Heart right ventricle (tissue), 16 donors: ENCODE data around the gene AUTS2. TPM values are rescaled to one million over a fixed set of nuclear protein-coding genes. Genes with fewer than 3 reads are reported as not detected.

Source experiments
- ATAC-seq, 8 donors: fragments of 200-7000 bp; cut with Tn5 transposase; one replicate each; pipeline ENCODE4 v1.9.1; 2020; ENCODE audit warnings: mild to moderate bottlenecking in 8 of 8, moderate library complexity in 8 of 8, moderate number of reproducible peaks in 1 of 8
- DNase-seq, 2 donors: peaks; one replicate each; pipeline ENCODE4 v3.0.0-alpha.2; 2020
- H3K27ac ChIP-seq, 10 donors: fragments of 200-600 bp; sonication (generic) in 2 of 10; one replicate each; pipeline versions ENCODE4 v1.5.0 to v1.8.0; 2020 to 2022; ENCODE audit warnings: mild to moderate bottlenecking in 3 of 10
- H3K27me3 ChIP-seq, 7 donors: fragments of 200-600 bp; one replicate each; pipeline ENCODE4 v1.8.0; 2021 to 2022; ENCODE audit warnings: mild to moderate bottlenecking in 2 of 7
- H3K36me3 ChIP-seq, 9 donors: fragments of 200-600 bp; sonication (generic) in 1 of 9; one replicate each; pipeline versions ENCODE4 v1.5.0 to v1.8.0; 2020 to 2022; ENCODE audit warnings: mild to moderate bottlenecking in 2 of 9
- H3K4me1 ChIP-seq, 9 donors: fragments of 200-600 bp; sonication (generic) in 1 of 9; one replicate each; pipeline versions ENCODE4 v1.5.0 to v1.8.0; 2020 to 2022; ENCODE audit warnings: mild to moderate bottlenecking in 4 of 9
- H3K4me3 ChIP-seq, 10 donors: fragments of 200-600 bp; sonication (generic) in 2 of 10; one replicate each; pipeline versions ENCODE4 v1.5.0 to v1.8.0; 2020 to 2022; ENCODE audit warnings: mild to moderate bottlenecking in 7 of 10, moderate library complexity in 2 of 10
- H3K9me3 ChIP-seq, 11 donors: fragments of 200-600 bp in 10 of 11; sonication (generic) in 2 of 11; one replicate each; pipeline versions ENCODE4 v1.5.0 to v1.8.0; 2013 to 2022; ENCODE audit warnings: mild to moderate bottlenecking in 2 of 11, control low read depth in 1 of 11, moderate library complexity in 1 of 11
- CTCF ChIP-seq, 9 donors: fragments of 200-600 bp; sonication (generic) in 2 of 9; IDR thresholded peaks; one replicate each; pipeline versions ENCODE4 v1.5.0 to v1.8.0; 2021 to 2022; ENCODE audit warnings: antibody characterized with exemption in 9 of 9, mild to moderate bottlenecking in 5 of 9, moderate library complexity in 1 of 9
- WGBS, 2 donors: extraction: QIAGEN DNeasy Blood & Tissue Kit; methylation state at CpG; one replicate each; pipeline ENCODE4 v1.1.7; 2013; ENCODE audit warnings: inconsistent platforms in 1 of 2; 5-methylcytosine and 5-hydroxymethylcytosine counted together
- intact Hi-C, 10 donors: fragments of 100-400 bp; cut with DNase I; formaldehyde crosslinking; loops; one replicate each; pipeline versions ENCODE4 v1.11.1 to v1.14.2; 2022
- polyA plus RNA-seq, 2 donors: library from polyadenylated mRNA; stranded (reverse); fragments of 200-250 nt; gene quantifications; one replicate each; pipeline ENCODE4 v1.2.3, GENCODE V29; 2013
- total RNA-seq, 10 donors: library from RNA; stranded (reverse); fragmentation: NEBNext Ultra II Directional in 3 of 10; extraction: Animal tissue kit (Norgen Biotek cat#: 25700) in 3 of 10; gene quantifications; one replicate each; pipeline versions ENCODE4 v1.2.1 to v1.2.4, GENCODE V29; 2021 to 2023
- donor health status: Arrhythmogenic right ventricular cardiomyopathy.
- donor health status: ischemic (EF 13 %, LVEDD 7.1; RV severe dilation, severe dysfunction).
- donor health status: healthy with polysubstance abuse.
- donor health status: DM: no; HTN: yes; CAD: no.
- donor health status: DM: no; HTN: no; CAD: no.
- donor health status: ischemic (EF 25% LVEDD 6.9; RV normal size, moderate dysfunction).
- donor health status: ischemic (EF 25% LVEDD 5.7; RV mildly dilated, moderate dysfunction).
- donor health status: healthy.
- donor health status: DM: yes; HTN: yes; CAD: no.
- donor health status: Ischemic cardiomyopathy.
- donor health status: ischemic (EF 35%, LVEDD 5.7; RV mildly dilated, moderate dysfunction).
- donor health status: nonischemic (EF 11% LVEDD 7.7; RV severe dilation, severe dysfunction).
- donor health status: DM: yes; HTN: yes; CAD: no.
- donor health status: PGD.
- donor health status: ischemic (EF 29% LVEDD 5.4; RV normal size, mild dysfunction).
- donor health status: nonischemic (EF 23%, LVEDD 6.1; RV moderate dilation, normal function).

Gene AUTS2
- total and polyA plus RNA-seq, 12 donors = 1.6 to 11.2 (median 7.3) TPM

GRCh38 chr7:69605546-69605945, 7.3 kb downstream of the AUTS2 start:
- Histone ChIP-seq H3K36me3 (no peaks in the 10 kb centered on the region), H3K9me3 (no peaks in the 10 kb centered on the region), H3K27ac (no peak overlapping the region), H3K4me3 (no peak overlapping the region), H3K27me3 (no peaks in the 10 kb centered on the region), H3K4me1 (peaks cover 0 to 42% (median 12%) of the 10 kb centered on the region in 9 donors)
- TF ChIP-seq CTCF (IDR thresholded peaks at IDR 0.05) = no peak
- ATAC-seq (no peak), DNase-seq (no peak)
- WGBS, 2 donors = 22 to 28% methylated on average over 2 of the region's 2 CpGs
- intact Hi-C loops = loop anchor here in 1 of 10 donors (10.0 kb wide), 1 partner anchor 59 kb away; no protein-coding TSS in a partner anchor

DNA sequence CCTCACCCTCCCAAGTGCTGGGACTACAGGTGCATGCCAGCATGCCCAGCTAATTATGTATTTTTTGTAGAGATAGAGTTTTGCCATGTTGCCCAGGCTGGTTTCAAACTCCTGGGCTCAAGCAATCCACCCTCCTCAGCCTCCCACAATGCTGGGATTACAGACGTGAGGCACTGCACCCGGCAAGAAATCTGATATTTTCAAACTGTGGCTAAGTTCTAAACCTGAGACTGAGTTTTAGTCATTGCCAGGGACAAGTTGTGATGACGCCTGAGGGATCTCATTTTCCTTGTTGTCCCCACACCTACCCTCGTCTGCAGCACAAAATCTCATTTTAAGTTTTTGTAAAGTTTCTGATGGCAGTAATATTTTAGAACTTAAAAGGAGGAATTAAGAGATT, 9.8 kb downstream of the AUTS2 start:
- intact Hi-C loops = loop anchor here in 1 of 10 donors (10.0 kb wide), 1 partner anchor 57 kb away; no protein-coding TSS in a partner anchor
- no peak for ATAC-seq
- Histone ChIP-seq H3K4me1 (peaks cover 0 to 39% (median 9%) of the 10 kb centered on the region in 9 donors), H3K27ac (no peak overlapping the region), H3K36me3 (no peaks in the 10 kb centered on the region), H3K4me3 (no peak overlapping the region), H3K9me3 (no peaks in the 10 kb centered on the region), H3K27me3 (no peaks in the 10 kb centered on the region)
- WGBS, 2 donors = 95 to 97% methylated on average over 4 of the region's 4 CpGs
- DNase-seq = no peak
- no peak for TF ChIP-seq CTCF (IDR thresholded peaks at IDR 0.05)

- no peak for TF ChIP-seq CTCF (IDR thresholded peaks at IDR 0.05)
- H3K27me3 ChIP-seq = no peaks in the 10 kb centered on the region
- peaks cover 0 to 32% (median 6%) of the 10 kb centered on the region in 9 donors for H3K4me1 ChIP-seq
- H3K9me3 ChIP-seq = no peaks in the 10 kb centered on the region
- no peaks in the 10 kb centered on the region for H3K36me3 ChIP-seq
- H3K4me3 ChIP-seq = no peak overlapping the region
- ATAC-seq = no peak
- WGBS, 2 donors = 95 to 100% methylated on average over 1 of the region's 1 CpG
- intact Hi-C loops = loop anchor here in 1 of 10 donors (10.0 kb wide), 1 partner anchor 56 kb away; no protein-coding TSS in a partner anchor
- DNase-seq = no peak
- no peak overlapping the region for H3K27ac ChIP-seq
These were observed 10.6 kb downstream of the AUTS2 start for GRCh38 chr7:69608878-69609277.

DNA sequence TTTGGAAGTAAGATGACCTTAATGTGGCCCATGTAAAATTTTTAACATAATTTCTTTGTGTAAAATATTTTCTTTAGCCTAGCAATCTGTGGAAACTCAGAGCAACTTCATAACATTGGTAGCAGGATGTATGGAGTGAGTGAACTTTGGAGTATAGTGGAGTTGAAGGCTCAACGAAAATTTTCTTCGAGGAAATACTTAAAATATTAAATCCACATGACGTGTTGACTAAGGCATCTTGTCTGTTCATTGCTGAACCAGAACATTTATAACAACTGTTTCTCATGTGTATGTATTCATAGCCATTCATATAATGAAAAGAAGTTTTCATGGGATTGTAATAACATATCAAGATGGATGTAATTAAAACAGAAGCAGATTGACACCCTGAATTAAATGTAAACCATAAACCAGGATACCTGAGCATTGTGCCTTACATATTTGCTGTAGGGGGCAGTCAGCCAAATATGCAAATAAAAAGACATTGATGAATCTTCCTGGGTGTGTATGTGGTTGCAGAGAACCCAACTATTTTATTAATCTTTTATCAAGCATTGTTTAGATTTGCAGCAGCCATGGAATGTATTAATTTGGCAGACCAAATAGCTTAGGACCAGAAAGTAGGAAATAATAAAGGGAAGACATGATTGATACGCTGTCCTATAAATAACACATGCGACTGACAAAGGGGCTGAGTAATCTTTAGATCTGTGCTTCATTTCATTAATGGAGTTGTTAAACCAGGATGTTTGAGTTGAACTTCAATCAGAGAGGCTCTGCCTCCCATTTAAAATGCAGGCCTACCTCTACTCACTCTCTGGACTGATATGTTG, 11.5 kb downstream of the AUTS2 start:
- H3K4me1 ChIP-seq = peaks cover 0 to 27% (median 3%) of the 10 kb centered on the region in 9 donors
- 79% methylated on average over 5 of the region's 5 CpGs for WGBS, 2 donors
- no peak for TF ChIP-seq CTCF (IDR thresholded peaks at IDR 0.05)
- ATAC-seq = no peak
- H3K36me3 ChIP-seq = no peaks in the 10 kb centered on the region
- DNase-seq = no peak
- no peaks in the 10 kb centered on the region for H3K9me3 ChIP-seq
- no peak overlapping the region for H3K4me3 ChIP-seq
- intact Hi-C loops = loop anchor here in 2 of 10 donors (5.0 to 10.0 kb wide), 2 partner anchors 38 to 55 kb away; no protein-coding TSS in a partner anchor
- H3K27me3 ChIP-seq = no peaks in the 10 kb centered on the region
- no peak overlapping the region for H3K27ac ChIP-seq
